NB4 (cell line): ENCODE results near the gene NTNG1.

ENCODE experiments used
- CTCF ChIP-seq: IDR thresholded peaks from one replicate; pipeline ENCODE4 v1.5.1; 2012; ENCODE audit warnings: low read depth, low read length
- MAX ChIP-seq: IDR thresholded peaks from 2 replicates; pipeline ENCODE4 v1.6.1; 2011; ENCODE audit warnings: low read depth, low read length
- MYC ChIP-seq: IDR thresholded peaks from 2 replicates; pipeline ENCODE4 v1.6.1; 2011; ENCODE audit warnings: low read depth, low read length
- POLR2A ChIP-seq: IDR thresholded peaks from 2 replicates; pipeline ENCODE4 v1.6.1; 2011; ENCODE audit warnings: mild to moderate bottlenecking; ENCODE audit not compliant: insufficient read length; ENCODE audit errors: extremely low read depth

GRCh38 chr1:107344268-107344760 lies 203.5 kb downstream of the NTNG1 start:
- TF ChIP-seq CTCF (no peak), POLR2A (no peak), MAX (no peak), MYC (no peak)
